Measurements from ENCODE around the gene AKT3. TPM values are rescaled to one million over a fixed set of nuclear protein-coding genes. Genes with fewer than 3 reads are reported as not detected.
"Not testable (repeated sequence)": the region's sequence is repeated elsewhere in the genome, so short reads cannot be mapped to it uniquely, and the experiment has no call there.

The AKT3 gene
- total and polyA plus RNA-seq, 2 experiments from 2014 or later, result 4.5 to 18.5 TPM

DNA sequence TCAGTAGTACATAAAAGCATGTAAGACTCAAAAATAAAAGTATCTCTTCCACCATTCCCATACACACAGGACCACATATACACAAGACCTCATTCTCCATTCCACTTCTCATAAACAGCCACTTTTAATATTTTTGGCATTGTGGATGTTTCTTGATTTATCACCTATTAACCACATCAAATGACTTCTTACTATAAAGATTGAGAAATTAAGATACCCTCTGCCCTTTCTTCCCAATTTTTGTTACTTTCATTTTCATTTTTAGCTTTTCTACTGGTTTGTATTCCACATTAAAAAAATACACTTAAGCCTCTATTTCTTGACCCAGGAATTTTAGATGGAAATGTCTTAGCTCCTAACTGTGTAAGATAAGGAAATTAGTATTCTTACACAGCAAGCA, 22.8 kb downstream of the AKT3 start (continued):
- no peak for TF ChIP-seq STAT1 (IDR thresholded peaks at IDR 0.05; ENCODE audit: unreplicated experiment)

DNA sequence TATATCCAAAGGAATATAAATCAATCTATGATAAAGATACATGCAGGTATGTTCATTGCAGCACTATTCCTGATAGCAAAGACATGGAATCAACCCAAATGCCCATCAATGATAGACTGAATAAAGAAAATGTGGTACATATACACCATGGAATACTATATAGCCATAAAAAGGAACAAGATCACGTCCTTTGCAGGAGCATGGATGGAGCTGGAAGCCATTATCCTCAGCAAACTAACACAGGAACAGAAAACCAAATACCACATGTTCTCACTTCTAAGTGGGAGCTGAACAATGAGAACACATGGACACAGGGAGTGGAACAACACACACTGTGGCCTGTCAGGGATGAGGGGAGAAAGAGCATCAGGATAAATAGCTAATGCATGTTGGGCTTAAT, 25.1 kb downstream of the AKT3 start:
- H3K4me1 Mint-ChIP-seq; H3F3A ChIP-seq (replicated peaks; ENCODE audit: low read depth); H3K36me3 ChIP-seq (ENCODE audit: insufficient read depth); DNase-seq (ENCODE audit: low spot score); H3K4me3 Mint-ChIP-seq; H4K20me1 ChIP-seq (replicated peaks; ENCODE audit: insufficient read depth); H3K27me3 ChIP-seq (ENCODE audit: insufficient read depth); H3K4me1 ChIP-seq (ENCODE audit: insufficient read depth); H3K4me2 ChIP-seq; H3K27ac Mint-ChIP-seq; H3K27me3 Mint-ChIP-seq (ENCODE audit: insufficient read depth, low read depth, poor library complexity); H3K9me2 ChIP-seq (ENCODE audit: insufficient read depth); H3K27ac ChIP-seq (ENCODE audit: low read depth); H2AFZ ChIP-seq; ATAC-seq; H3K4me3 ChIP-seq: not testable (repeated sequence)
- H3K79me2 ChIP-seq (replicated peaks; ENCODE audit: insufficient read depth), result peaks cover 40% of the 10 kb centered on the region
- Mint-ChIP-seq H3K36me3 (ENCODE audit: low read depth) (peaks cover 34% of the 10 kb centered on the region), H3K9me3 (peaks cover 20% of the 10 kb centered on the region)

DNA sequence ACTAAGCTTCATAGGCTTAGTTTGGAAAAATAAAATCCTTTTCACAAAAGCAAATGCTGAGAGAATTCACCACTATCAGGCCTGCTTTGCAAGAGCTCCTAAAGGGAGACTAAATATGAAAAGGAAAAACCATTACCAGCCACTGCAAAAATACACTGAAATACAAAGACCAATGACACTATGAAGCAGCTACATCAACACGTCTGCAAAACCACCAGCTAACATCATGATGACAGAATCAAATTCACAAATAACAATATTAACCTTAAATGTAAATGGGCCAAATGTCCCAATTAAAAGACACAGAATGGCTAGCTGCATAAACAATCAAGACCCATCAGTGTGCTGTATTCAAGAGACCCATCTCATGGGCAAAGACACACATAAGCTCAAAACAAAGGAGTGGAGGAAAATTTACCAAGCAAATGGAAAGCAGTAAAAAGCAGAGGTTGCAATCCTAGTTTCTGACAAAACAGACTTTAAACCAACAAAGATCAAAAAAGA, 28.8 kb downstream of the AKT3 start:
- peaks cover 37% of the 10 kb centered on the region for H3K79me2 ChIP-seq (replicated peaks; ENCODE audit: insufficient read depth)
- Mint-ChIP-seq H3K27ac (no peak overlapping the region), H3K27me3 (ENCODE audit: insufficient read depth, low read depth, poor library complexity) (peaks cover 3% of the 10 kb centered on the region), H3K36me3 (ENCODE audit: low read depth) (peaks cover 37% of the 10 kb centered on the region), H3K4me3 (no peak overlapping the region), H3K9me3 (peaks cover 20% of the 10 kb centered on the region), H3K4me1 (no peaks in the 10 kb centered on the region)
- no peaks in the 10 kb centered on the region for H4K20me1 ChIP-seq (replicated peaks; ENCODE audit: insufficient read depth)
- no peaks in the 10 kb centered on the region for H3K27me3 ChIP-seq (ENCODE audit: insufficient read depth)
- H3K36me3 ChIP-seq (ENCODE audit: insufficient read depth), result no peaks in the 10 kb centered on the region
- no peaks in the 10 kb centered on the region for H3K4me1 ChIP-seq (ENCODE audit: insufficient read depth)
- no peak overlapping the region for H3K27ac ChIP-seq (ENCODE audit: low read depth)
- DNase-seq (ENCODE audit: low spot score) (no peak), ATAC-seq (no peak)
- no peak overlapping the region for H3K4me2 ChIP-seq
- H3K4me3 ChIP-seq, result no peak overlapping the region
- no peaks in the 10 kb centered on the region for H3F3A ChIP-seq (replicated peaks; ENCODE audit: low read depth)
- H3K9me2 ChIP-seq (ENCODE audit: insufficient read depth), result no peaks in the 10 kb centered on the region
- H2AFZ ChIP-seq, result no peak overlapping the region
- TF ChIP-seq CREB1 (CRISPR knock-in tag; IDR thresholded peaks at IDR 0.05; ENCODE audit: low read depth), result no peak
- TF ChIP-seq, protein P1, sequence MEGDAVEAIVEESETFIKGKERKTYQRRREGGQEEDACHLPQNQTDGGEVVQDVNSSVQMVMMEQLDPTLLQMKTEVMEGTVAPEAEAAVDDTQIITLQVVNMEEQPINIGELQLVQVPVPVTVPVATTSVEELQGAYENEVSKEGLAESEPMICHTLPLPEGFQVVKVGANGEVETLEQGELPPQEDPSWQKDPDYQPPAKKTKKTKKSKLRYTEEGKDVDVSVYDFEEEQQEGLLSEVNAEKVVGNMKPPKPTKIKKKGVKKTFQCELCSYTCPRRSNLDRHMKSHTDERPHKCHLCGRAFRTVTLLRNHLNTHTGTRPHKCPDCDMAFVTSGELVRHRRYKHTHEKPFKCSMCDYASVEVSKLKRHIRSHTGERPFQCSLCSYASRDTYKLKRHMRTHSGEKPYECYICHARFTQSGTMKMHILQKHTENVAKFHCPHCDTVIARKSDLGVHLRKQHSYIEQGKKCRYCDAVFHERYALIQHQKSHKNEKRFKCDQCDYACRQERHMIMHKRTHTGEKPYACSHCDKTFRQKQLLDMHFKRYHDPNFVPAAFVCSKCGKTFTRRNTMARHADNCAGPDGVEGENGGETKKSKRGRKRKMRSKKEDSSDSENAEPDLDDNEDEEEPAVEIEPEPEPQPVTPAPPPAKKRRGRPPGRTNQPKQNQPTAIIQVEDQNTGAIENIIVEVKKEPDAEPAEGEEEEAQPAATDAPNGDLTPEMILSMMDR (conservative IDR thresholded peaks at IDR 0.05; ENCODE audit: low read depth in 2 of 2), result no peak
- TF ChIP-seq, protein P2, sequence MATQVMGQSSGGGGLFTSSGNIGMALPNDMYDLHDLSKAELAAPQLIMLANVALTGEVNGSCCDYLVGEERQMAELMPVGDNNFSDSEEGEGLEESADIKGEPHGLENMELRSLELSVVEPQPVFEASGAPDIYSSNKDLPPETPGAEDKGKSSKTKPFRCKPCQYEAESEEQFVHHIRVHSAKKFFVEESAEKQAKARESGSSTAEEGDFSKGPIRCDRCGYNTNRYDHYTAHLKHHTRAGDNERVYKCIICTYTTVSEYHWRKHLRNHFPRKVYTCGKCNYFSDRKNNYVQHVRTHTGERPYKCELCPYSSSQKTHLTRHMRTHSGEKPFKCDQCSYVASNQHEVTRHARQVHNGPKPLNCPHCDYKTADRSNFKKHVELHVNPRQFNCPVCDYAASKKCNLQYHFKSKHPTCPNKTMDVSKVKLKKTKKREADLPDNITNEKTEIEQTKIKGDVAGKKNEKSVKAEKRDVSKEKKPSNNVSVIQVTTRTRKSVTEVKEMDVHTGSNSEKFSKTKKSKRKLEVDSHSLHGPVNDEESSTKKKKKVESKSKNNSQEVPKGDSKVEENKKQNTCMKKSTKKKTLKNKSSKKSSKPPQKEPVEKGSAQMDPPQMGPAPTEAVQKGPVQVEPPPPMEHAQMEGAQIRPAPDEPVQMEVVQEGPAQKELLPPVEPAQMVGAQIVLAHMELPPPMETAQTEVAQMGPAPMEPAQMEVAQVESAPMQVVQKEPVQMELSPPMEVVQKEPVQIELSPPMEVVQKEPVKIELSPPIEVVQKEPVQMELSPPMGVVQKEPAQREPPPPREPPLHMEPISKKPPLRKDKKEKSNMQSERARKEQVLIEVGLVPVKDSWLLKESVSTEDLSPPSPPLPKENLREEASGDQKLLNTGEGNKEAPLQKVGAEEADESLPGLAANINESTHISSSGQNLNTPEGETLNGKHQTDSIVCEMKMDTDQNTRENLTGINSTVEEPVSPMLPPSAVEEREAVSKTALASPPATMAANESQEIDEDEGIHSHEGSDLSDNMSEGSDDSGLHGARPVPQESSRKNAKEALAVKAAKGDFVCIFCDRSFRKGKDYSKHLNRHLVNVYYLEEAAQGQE (IDR thresholded peaks at IDR 0.05; ENCODE audit: unreplicated experiment), result no peak
- no peak for TF ChIP-seq ZNF114 (CRISPR knock-in tag; IDR thresholded peaks at IDR 0.05)
- TF ChIP-seq, protein P3, sequence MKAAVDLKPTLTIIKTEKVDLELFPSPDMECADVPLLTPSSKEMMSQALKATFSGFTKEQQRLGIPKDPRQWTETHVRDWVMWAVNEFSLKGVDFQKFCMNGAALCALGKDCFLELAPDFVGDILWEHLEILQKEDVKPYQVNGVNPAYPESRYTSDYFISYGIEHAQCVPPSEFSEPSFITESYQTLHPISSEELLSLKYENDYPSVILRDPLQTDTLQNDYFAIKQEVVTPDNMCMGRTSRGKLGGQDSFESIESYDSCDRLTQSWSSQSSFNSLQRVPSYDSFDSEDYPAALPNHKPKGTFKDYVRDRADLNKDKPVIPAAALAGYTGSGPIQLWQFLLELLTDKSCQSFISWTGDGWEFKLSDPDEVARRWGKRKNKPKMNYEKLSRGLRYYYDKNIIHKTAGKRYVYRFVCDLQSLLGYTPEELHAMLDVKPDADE (IDR thresholded peaks at IDR 0.05), result no peak
- no peak for TF ChIP-seq EZH2phosphoT487 (IDR thresholded peaks at IDR 0.05; ENCODE audit: unreplicated experiment)

All from GM23338 (cell line).